Hematopoietic multipotent progenitor cell treated with erythropoietin and hydrocortisone succinate and interleukin-3 and kit ligand, for 6 days (in vitro differentiated cells): ENCODE results near the gene C6orf62.
"Not testable (repeated sequence)": the region's sequence is repeated elsewhere in the genome, so short reads cannot be mapped to it uniquely, and the experiment has no call there.

Experiments
- DNase-seq: peaks from one replicate; pipeline ENCODE4 v3.0.0-alpha.2; 2015

C6orf62 gene

DNA sequence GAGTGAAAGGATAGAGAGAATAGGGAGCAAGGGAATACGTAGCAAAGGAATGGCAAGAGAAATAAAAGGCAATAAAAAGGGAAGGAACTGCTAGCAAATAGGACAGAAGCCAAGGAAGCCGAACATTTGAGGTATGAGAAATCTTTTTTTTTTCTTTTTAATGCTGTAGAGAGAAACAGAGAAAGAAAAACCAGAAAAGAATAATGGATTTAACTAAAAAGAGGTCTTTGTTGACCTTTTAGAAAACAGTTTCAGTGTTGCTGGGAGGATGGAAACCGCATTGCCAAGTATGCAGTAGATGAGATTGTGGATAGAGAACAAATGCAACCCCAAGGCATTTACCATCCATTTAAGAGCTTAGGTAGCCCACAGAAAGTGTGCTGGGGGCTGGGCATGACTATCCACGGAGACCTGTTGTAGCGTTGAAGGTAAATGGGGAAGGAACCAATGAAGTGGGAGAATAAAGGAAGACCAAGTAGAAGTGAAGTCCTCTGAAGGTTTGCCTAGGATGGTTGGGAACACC is 23.3 kb upstream of the C6orf62 start:
- no peak for DNase-seq

DNA sequence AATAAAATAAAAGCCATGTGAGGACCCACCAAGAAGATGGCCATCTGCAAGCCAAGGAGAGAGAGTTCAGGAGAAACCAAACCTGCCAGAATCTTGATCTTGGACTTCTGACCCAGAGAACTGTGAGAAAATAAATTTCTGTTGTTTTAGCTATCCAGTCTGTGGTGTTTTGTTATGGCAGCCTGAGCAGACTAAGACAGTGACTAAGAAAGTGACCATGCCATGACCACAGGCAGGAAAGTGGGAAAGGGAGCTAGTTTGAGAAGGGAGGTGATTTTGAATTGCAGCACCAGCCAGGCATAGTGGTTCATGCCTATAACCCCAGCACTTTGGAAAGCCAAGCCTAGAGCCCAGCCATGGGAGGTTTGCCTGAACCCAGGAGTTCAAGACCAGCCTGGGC is 21.9 kb upstream of the C6orf62 start:
- no peak for DNase-seq

DNA sequence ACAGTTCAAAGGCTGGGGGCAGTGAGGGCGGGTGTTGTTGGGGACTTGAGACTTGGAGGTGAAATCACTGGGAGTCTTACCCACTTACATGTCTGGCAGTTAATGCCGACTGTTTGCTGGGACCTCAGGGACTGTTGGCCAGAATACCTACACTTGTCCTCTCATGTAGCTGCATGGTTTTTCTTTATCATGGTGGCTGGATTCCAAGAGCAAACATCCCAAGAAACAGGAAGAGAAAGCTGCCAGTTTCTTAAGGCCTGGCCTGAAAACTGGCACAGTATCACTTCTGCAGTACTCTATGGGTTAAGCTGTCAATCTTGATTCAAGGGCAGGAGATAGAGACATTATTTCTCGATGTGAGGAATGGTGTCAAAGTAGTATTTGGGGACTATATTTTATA is 19.8 kb upstream of the C6orf62 start:
- no peak for DNase-seq

DNA sequence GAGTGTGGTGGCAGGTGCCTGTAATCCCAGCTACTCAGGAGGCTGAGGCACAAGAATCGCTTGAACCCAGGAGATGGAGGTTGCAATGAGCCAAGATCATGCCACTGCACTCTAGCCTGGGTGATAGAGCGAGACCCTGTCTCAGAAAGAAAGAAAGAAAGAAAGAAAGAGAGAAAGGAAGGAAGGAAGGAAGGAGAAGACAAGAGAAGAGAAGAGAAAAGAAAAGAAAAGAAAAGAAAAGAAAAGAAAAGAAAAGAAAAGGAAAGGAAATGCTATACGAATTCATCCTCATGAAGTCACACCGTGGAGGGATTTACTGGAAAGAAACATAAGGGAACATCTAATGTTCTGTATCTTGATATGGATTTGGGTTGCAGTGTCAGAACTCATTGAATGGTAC is 15.8 kb upstream of the C6orf62 start:
- DNase-seq: not testable (repeated sequence)

DNA sequence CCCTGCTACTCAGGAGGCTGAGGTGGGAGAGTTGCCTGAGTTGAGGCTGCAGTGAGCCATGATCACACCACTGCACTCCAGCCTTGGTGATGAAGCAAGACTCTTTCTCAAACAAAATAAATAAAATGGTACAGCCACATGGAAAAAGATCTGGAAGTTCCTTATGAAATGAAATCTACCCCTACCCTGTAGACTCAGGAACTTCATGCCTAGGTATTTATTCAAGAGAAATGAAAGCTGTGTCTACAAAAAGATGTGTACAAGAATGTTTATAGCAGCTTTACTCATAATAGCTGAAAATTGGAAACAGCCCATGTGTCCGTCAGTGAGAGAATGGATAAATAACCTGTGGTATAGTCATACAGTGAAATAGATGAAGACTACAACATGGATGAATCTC is 15.2 kb upstream of the C6orf62 start:
- DNase-seq: no peak

DNA sequence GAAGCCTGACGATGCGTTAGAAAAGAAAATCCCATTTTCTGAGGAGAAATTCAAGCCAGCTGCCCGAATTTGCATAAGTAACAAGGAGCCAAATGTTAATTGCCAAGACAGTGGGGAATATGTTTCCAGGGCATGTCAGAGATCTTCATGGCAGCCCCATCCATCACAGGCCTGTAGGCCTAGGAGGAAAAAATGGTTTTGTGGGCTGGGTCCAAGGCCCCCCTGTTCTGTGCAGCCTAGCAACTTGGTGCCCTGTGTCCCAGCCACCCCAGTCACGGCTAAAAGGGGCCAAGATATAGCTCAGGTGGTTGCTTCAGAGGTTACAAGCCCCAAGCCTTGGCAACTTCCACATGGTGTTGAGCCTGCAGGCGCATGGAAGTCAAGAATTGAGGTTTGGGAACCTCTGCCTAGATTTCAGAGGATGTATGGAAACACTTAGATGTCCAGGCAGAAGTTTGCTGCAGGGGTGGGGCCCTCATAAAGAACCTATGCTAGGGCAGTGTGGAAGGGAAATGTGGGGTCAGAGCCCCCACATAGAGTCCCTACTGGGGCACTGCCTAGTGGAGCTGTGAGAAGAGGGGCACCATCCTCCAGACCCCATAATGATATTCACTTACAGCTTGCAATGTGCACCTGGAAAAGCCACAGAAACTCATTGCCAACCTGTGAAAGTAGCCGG is 12.6 kb upstream of the C6orf62 start:
- DNase-seq: not testable (repeated sequence)

DNA sequence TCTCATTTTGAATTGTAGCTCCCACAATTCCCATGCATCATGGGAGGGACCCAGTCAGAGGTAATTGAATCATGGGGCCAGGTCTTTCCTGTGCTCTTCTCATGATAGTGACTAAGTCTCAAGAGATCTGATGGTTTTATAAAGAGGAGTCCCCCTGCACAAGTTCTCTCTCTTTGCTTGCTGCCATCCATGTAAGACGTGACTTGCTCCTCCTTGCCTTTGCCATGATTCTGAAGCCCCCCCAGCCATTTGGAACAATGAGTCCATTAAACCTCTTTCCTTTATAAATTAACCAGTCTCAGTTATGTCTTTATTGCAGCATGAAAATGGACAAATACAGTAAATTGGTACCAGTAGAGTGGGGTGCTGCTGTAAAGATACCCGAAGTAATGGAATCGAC is 11.7 kb upstream of the C6orf62 start:
- DNase-seq: not testable (repeated sequence)

DNA sequence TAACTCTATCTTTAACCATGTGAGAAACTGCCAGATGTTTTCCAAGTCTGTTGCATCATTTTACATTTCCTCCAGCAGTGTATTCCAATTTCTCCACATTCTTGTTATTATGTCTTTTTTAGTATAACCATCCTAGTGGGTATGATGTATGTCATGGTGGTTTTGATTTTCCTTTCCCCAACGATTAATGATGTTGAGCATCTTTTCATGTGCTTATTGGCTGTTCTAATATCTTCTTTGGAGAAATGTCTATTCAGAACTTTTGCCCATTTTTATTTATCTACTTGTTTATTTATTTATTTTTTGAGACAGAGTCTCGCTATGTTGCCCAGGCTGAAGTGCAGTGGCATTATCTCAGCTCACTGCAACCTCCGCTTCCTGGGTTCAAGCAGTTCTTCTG is 4.3 kb upstream of the C6orf62 start:
- DNase-seq: no peak

DNA sequence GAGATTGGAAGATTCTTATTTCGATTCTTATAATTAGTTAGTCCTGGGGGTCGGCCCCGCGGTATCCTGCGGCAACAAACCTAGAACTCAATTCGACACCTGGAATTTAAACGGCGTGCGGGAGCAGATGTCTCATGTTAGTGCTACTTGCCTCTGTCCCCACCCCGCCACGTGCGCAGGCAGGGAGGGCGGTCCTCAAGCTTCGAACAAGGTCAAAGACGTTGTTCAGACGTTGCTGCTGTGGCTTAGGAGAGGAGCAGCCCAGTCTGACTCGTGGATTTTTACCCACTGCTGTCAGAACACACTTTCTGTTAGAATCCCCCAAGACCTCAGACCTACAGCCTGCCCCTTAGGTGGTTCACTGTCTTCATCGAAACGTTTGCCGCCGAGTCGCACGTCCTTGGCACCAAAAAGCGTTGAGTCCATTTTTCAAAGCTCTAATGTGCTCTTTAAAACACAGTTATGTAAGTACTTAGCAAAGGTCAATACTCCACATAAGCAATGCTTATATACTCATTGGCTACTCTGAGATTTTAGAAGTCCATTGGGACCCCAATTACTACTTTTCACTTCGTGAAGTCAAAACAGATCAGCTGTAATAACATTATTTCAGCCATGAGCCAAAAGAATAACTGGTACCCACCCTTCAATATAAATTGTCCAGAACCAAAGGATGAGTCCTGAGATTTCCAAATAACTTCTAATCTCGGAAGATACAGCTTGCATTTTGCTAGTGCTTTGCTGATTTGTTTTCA is 2.7 kb upstream of the C6orf62 start:
- peak; percentile 21 for DNase-seq

DNA sequence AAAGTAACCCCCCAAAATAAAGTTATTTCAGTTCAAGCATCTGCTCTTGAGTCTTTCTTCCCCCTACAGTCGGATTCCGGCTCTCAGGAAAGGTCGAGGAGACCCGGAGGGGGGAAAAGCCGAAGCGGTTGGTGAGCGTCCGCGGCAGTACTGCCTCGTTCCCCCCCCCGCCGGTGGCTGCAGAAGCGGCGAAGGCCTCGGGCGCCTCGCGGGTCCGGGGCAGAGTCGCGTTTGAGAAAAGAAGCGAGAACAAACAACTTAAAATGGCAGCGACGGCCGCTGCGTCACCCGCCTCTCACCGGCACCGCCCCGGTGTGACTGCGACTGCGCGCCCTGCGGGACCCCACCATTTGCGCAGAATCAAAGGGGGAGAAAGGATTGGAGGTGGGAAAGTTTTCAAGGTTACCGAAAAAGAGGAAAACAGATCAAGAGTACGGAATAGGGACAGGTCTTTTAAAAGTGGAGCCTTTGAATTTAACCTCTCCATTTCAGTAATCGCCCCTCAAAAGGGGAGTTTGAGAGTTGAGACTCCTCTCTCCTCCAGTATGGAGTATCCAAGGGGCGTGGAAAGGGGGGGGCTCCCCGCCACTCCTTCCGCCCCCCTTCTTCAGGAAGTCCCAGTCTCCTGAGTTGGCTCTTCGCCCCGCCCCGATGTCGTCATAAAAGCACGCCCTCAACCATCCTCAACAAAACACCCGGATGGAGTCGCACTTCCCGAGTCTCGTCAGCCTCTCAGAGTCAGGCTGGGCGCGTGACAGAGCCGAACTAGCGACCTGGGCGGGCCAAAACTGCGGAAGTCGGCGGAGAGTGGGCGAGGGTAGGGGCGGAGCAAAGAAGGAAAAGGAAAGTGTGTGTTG is 1.9 kb upstream of the C6orf62 start:
- peak; percentile 100 for DNase-seq

DNA sequence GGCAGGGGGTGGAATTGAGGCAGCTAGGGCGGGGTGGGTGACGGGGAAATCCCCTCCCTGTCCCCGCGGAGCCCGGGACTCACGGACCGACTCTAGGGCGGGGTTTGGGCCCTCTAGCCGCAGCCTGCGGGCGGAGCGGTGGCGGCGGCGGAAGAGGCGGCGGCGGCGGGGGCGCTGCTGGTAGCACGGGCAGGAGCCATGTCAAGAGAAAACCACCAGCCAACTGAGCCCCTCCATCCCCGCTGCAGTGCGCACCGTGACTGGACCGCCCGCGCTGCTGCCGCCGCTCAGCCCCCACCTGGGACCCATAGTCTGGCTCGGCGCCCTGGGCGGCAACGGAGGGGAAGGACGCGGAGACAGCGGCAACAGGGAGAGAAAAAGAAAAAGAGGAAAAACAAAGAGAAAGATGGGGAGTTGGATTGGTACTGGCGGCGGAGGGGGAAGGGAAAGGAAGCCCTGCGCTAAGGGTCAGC is 1.2 kb upstream of the C6orf62 start:
- peak; percentile 75 for DNase-seq

DNA sequence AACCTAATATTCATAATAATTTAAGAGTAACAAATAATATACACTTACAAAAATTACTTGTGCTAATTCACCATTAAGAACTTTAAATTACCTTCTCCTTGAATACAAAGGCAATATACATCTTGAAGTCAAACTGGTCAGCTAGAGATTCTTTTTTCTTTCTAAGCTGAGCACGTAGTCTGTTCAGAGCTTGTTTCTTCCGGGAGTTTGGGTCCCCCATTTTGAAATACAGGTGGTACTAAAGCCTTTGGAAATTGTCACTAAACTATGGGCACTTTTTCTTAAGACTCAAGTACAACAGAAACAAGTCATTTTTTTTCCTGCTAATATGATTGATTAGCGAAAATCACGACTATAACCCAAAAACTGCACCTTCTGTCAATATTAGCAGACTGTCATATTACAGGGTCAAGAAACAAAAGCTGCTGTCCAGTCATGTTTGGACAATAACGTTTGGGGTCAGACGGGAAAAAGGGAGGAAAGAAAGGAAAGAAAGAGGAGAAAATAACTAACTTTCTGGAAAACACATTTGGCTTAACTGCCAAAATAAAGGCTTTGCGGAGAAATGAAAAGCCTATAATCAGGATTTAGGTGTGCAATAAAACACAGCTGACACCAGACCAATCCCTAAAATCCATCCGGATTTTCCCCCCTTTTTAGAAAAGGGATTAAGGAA is 367 bp downstream of the C6orf62 start:
- peak; percentile 40 for DNase-seq

DNA sequence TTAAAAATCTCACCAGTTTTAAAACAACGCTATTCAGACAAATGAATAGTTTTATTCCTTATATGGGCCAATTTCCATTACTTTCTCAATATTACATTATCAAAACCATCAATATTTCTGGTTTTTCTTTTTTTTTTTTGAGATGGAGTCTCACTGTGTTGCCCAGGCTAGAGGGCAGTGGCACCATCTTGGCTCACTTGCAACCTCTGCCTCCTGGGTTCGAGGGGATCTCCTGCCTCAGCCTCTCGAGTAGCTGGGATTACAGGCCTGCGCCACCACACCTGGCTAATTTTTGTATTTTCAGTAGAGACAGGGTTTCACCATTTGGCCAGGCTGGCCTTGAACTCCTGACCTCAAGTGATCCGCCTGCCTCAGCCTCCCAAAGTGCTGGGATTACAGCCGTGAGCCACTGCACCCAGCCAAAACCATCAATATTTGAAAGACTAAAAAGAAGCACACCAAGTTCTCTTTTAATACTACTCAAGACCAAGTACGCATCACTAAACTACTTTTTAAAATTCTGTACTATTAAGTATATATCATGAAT is 2.3 kb downstream of the C6orf62 start:
- not testable (repeated sequence) for DNase-seq

DNA sequence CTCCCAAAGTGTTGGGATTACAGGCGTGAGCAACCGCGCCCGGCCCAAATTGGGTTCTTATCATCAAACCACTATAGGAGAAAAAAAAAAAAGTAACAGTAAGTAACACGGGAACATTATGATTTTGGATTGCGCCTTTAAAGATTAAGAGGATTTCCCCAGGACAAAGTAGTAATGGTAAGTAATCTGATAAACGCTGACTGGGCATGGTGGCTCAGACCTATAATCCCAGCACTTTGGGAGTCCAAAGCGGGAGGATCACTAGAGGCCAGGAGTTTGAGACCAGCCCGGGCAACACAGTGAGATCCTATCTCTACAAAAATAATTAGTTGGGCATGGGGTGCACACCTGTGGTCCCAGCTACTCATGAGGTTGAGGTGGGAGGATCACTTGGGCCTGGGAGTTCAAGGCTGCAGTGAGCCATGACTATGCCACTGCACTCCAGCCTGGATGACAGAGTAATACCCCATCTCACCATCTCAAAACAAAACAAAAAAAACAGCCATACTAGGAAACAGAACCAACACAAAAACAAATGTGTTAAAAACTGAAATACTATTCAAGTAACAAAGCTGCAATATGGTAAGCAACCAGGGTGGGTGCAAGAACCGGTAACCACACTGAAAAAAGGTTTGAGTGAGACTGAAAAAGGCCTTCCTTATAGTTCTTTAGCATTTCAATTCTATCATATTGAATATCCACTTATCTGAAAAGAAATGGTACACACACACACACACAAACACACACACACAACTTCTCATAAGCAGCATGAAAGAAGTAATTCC is 8.2 kb downstream of the C6orf62 start:
- DNase-seq: no peak

DNA sequence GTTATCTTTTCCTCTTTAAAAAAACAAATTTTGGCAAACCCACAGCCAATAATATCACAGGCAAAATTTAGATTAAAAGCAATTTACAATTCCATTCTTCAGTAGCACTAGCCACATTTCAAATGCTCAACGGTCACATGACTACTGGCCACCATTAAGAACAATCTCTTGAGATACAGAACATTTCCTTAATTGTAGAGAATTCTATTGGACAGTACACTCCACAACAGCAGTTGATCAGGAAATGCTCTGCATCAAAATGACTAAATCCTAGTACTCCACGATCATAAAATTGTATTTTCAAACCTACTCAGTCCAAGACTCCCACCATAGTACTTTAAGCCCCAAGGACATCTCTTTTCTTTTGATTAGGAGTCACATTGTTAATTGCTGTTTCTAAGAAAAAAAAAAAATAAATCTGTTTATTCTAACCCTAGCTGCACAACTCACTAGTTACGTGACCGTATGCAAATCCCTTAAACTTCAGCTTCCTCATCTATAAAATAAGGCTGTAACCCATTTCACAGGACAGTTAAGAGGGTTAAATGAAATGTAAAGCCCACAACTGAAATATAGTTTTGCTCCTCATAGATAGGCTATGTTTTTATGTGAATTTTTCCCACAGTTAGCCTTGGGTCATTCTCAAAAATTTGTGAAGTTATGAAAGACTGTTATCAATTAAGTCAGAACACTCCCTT is 9.8 kb downstream of the C6orf62 start:
- no peak for DNase-seq

DNA sequence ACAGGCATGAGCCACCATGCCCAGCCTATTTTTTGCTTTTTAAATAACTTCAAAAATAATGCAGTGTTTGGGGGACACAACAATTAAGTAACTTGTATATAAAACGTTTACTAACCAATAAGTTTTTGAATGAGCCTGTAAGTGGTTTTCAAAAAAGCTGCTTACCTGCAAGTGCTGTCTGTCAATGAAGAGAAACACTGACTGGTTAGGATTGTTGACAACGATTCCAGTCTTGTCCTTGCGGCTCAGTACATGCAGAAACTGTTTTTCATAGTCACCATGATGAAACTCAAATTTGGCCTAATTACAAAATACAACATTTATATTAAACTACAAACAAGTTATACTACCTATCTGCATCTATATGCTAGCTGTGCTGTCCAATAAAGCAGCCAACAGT is 10.3 kb downstream of the C6orf62 start:
- no peak for DNase-seq

DNA sequence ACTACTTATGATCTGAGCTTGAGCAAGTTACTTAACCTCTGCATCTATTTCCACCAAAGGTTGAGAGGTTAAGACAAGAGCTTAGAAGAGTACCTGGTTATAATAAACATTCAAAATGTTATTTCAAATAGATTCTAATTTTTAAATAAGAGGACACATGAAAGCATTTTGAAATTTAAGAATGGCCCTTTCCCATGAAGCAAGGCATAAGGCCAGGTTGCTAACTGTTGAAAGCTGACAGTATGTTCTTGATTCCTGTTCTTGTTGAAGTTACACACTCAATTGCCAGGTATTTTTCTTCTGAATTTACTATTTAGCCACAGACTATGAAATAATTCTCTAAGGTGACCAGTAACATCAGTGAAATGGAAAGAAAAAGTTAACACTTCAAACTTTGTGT is 14.5 kb downstream of the C6orf62 start:
- no peak for DNase-seq

DNA sequence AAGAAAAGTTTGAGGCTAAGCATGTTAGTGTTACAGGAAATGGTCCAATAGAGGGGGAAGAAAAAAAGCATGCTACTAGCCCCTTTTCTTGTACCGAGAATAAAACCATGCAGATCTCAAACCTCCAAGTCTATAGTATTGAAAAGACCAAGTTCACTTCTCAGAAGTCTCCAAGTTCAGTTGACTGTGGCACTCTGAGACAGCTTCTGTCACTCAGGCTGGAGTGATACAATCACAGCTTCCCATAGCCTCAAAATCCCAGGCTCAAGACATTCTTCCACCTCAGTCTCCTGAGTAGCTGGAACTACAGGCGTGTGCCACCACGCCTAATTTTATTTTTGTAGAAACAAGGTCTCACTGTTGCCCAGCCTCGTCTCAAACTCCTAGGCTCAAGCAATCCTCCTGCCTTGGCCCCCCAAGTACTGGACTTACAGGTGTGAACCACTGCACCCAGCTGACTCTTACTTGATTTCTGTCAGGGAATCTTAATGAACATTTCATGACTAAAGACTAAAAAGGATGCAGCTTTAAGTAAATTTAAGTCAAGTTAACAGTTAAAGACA is 16.2 kb downstream of the C6orf62 start:
- DNase-seq: no peak

DNA sequence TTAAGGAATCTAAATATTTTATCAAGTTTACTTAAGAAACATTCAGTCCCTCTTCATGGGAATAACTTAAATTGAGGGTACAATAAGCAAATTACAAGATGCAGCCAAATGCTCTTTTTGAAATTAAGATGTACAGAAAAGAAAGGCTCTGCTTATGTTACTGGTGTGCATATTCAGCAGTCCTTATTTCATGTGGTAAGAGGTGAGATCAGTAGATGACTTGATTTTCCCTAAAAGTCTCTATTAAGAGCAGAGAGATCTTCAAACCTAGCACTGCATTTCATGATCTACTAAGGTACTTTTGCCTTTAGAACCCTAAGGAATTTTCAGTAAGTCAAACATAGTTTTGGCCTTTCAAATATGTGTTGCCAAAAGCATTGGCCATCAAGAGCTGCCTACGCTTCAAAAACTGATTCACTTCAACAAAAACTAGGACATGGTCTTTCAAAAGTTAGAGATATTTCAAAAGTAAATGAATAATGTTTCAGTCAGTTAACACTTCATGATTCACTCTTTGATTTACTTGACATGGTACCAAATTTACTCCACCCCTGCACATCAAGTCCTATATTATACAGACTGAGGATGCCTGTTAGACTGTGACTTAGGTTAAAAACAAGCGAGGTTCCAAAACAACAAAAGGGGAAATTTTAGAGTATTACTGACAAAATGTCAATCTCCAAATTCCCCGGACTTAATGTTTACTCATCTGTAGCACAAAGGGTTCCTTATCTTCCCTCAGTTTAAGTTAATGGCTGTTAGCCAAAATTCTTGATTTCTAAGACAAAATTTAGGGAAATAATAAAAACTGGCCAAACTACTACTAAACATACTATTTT is 19.2 kb downstream of the C6orf62 start:
- no peak for DNase-seq

DNA sequence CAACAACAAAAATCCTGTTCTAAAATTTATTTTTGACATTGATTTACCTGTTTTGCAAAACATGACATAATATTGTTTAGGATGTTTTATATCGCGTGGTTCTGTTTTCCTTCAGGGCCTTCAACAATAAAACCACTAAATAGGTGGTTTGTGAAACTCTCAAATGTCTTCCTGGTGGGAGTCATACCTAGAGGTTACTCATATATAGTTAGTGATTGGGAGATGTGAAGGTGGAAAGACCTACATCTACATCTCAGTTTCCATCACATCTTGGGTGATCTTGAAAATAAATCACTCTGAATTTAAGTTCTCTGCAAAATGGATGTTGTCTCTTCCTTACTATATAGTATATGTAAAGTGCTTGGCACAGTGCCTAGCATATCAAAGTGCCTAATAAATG is 22.9 kb downstream of the C6orf62 start:
- no peak for DNase-seq
